ENCODE measurements around the gene INO80D.

The INO80D gene

DNA sequence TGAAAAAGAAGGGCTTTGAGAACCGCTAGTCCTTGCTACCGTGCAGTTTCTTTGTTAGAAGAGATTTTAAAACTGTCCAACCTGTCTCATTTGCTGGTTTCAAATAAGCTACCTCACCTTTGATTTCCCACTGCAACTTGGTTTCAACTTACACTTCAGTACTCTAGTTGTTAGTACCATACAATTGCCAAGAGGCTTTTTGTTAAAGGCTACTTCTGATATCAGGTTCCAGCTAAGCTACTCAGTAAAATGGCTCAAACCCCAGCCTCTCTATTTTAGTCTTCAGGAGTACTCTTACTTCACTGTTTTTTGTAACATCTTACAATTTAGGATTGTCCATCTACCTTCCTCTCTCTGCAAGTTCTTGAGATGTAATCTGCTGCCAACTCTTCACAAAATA is 91.6 kb downstream of the INO80D start:
- Histone ChIP-seq H3K27ac (ENCODE audit: extremely low read depth, low read depth, low read length) (no peak overlapping the region), H3K4me3 (ENCODE audit: low read depth, low read length) (no peak overlapping the region), H3K9me3 (ENCODE audit: control insufficient read depth, insufficient read depth, low read depth, low read length) (no peaks in the 10 kb centered on the region), H3K4me1 (ENCODE audit: control insufficient read depth, insufficient read depth, low read length) (no peaks in the 10 kb centered on the region), H3K36me3 (ENCODE audit: control insufficient read depth in 2 of 2, insufficient read depth in 1 of 2, low read length in 2 of 2) (no peaks in the 10 kb centered on the region)
- POLR2A ChIA-PET, result no interaction called here
- CTCF ChIA-PET, result no interaction called here
- TF ChIP-seq GLIS2 (tag by site-specific recombination; IDR thresholded peaks at IDR 0.05) (no peak), ZNF658 (tag by site-specific recombination; IDR thresholded peaks at IDR 0.05) (no peak), ZNF324 (tag by site-specific recombination; IDR thresholded peaks at IDR 0.05) (no peak), ZNF521 (tag by site-specific recombination; IDR thresholded peaks at IDR 0.05) (no peak), KLF8 (tag by site-specific recombination; IDR thresholded peaks at IDR 0.05) (no peak), ZNF776 (tag by site-specific recombination; IDR thresholded peaks at IDR 0.05; ENCODE audit: borderline replicate concordance) (no peak), YY2 (tag by site-specific recombination; IDR thresholded peaks at IDR 0.05) (no peak), ZNF600 (tag by site-specific recombination; IDR thresholded peaks at IDR 0.05) (no peak), ZNF561 (tag by site-specific recombination; IDR thresholded peaks at IDR 0.05; ENCODE audit: borderline replicate concordance) (no peak), ZNF157 (tag by site-specific recombination; IDR thresholded peaks at IDR 0.05) (no peak), HOXD13 (CRISPR knock-in tag; IDR thresholded peaks at IDR 0.05; ENCODE audit: borderline replicate concordance) (no peak)
- TF ChIP-seq, protein P1, sequence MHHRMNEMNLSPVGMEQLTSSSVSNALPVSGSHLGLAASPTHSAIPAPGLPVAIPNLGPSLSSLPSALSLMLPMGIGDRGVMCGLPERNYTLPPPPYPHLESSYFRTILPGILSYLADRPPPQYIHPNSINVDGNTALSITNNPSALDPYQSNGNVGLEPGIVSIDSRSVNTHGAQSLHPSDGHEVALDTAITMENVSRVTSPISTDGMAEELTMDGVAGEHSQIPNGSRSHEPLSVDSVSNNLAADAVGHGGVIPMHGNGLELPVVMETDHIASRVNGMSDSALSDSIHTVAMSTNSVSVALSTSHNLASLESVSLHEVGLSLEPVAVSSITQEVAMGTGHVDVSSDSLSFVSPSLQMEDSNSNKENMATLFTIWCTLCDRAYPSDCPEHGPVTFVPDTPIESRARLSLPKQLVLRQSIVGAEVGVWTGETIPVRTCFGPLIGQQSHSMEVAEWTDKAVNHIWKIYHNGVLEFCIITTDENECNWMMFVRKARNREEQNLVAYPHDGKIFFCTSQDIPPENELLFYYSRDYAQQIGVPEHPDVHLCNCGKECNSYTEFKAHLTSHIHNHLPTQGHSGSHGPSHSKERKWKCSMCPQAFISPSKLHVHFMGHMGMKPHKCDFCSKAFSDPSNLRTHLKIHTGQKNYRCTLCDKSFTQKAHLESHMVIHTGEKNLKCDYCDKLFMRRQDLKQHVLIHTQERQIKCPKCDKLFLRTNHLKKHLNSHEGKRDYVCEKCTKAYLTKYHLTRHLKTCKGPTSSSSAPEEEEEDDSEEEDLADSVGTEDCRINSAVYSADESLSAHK (tag by site-specific recombination; IDR thresholded peaks at IDR 0.05), result no peak
- TF ChIP-seq, protein P2, sequence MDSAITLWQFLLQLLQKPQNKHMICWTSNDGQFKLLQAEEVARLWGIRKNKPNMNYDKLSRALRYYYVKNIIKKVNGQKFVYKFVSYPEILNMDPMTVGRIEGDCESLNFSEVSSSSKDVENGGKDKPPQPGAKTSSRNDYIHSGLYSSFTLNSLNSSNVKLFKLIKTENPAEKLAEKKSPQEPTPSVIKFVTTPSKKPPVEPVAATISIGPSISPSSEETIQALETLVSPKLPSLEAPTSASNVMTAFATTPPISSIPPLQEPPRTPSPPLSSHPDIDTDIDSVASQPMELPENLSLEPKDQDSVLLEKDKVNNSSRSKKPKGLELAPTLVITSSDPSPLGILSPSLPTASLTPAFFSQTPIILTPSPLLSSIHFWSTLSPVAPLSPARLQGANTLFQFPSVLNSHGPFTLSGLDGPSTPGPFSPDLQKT (IDR thresholded peaks at IDR 0.05; ENCODE audit: borderline replicate concordance, low read depth, low read length), result no peak
- TF ChIP-seq, protein P3, sequence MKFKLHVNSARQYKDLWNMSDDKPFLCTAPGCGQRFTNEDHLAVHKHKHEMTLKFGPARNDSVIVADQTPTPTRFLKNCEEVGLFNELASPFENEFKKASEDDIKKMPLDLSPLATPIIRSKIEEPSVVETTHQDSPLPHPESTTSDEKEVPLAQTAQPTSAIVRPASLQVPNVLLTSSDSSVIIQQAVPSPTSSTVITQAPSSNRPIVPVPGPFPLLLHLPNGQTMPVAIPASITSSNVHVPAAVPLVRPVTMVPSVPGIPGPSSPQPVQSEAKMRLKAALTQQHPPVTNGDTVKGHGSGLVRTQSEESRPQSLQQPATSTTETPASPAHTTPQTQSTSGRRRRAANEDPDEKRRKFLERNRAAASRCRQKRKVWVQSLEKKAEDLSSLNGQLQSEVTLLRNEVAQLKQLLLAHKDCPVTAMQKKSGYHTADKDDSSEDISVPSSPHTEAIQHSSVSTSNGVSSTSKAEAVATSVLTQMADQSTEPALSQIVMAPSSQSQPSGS (tag by site-specific recombination; IDR thresholded peaks at IDR 0.05; ENCODE audit: low read depth), result no peak
- TF ChIP-seq, protein P4, sequence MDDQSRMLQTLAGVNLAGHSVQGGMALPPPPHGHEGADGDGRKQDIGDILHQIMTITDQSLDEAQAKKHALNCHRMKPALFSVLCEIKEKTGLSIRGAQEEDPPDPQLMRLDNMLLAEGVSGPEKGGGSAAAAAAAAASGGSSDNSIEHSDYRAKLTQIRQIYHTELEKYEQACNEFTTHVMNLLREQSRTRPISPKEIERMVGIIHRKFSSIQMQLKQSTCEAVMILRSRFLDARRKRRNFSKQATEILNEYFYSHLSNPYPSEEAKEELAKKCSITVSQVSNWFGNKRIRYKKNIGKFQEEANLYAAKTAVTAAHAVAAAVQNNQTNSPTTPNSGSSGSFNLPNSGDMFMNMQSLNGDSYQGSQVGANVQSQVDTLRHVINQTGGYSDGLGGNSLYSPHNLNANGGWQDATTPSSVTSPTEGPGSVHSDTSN (CRISPR knock-in tag; IDR thresholded peaks at IDR 0.05), result no peak

DNA sequence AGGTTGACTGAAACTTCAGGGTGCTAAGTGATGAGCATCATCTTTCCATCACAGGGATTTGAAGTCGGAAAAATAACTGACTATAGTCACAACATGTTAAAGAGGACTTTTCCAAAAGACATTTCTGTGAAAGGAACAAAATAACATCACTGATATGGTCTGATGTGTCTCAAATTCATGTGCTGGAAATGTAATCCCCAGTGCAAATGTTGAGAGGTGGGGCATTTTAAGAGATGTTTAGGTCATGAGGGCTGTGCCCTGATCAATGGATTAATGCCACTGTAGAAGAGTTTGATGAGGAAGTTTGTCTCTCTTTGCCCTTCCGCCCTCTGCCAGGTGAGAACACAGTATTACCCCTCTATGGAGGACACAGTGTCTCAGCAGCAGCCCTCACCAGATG is 95.9 kb downstream of the INO80D start:
- Histone ChIP-seq H3K4me3 (ENCODE audit: low read depth, low read length) (no peak overlapping the region), H3K9me3 (ENCODE audit: control insufficient read depth, insufficient read depth, low read depth, low read length) (no peaks in the 10 kb centered on the region), H3K36me3 (ENCODE audit: control insufficient read depth in 2 of 2, insufficient read depth in 1 of 2, low read length in 2 of 2) (no peaks in the 10 kb centered on the region), H3K4me1 (ENCODE audit: control insufficient read depth, insufficient read depth, low read length) (no peaks in the 10 kb centered on the region), H3K27ac (ENCODE audit: extremely low read depth, low read depth, low read length) (no peak overlapping the region)
- CTCF ChIA-PET, result no interaction called here
- POLR2A ChIA-PET, result no interaction called here
- TF ChIP-seq ZNF76 (tag by site-specific recombination; IDR thresholded peaks at IDR 0.05; ENCODE audit: borderline replicate concordance, low read depth) (no peak), MYNN (tag by site-specific recombination; IDR thresholded peaks at IDR 0.05; ENCODE audit: borderline replicate concordance) (no peak), ZNF555 (tag by site-specific recombination; conservative IDR thresholded peaks at IDR 0.05) (no peak), GLI4 (tag by site-specific recombination; IDR thresholded peaks at IDR 0.05) (no peak), ZNF341 (tag by site-specific recombination; IDR thresholded peaks at IDR 0.05; ENCODE audit: low read depth) (no peak), EGR2 (tag by site-specific recombination; IDR thresholded peaks at IDR 0.05; ENCODE audit: low read depth) (no peak), ZNF560 (tag by site-specific recombination; IDR thresholded peaks at IDR 0.05; ENCODE audit: borderline replicate concordance) (no peak), ZNF473 (tag by site-specific recombination; IDR thresholded peaks at IDR 0.05) (no peak), ZNF426 (tag by site-specific recombination; IDR thresholded peaks at IDR 0.05) (no peak)
- TF ChIP-seq, protein P5, sequence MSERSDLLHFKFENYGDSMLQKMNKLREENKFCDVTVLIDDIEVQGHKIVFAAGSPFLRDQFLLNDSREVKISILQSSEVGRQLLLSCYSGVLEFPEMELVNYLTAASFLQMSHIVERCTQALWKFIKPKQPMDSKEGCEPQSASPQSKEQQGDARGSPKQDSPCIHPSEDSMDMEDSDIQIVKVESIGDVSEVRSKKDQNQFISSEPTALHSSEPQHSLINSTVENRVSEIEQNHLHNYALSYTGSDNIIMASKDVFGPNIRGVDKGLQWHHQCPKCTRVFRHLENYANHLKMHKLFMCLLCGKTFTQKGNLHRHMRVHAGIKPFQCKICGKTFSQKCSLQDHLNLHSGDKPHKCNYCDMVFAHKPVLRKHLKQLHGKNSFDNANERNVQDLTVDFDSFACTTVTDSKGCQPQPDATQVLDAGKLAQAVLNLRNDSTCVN (tag by site-specific recombination; optimal IDR thresholded peaks at IDR 0.05), result no peak
- TF ChIP-seq, protein P6, sequence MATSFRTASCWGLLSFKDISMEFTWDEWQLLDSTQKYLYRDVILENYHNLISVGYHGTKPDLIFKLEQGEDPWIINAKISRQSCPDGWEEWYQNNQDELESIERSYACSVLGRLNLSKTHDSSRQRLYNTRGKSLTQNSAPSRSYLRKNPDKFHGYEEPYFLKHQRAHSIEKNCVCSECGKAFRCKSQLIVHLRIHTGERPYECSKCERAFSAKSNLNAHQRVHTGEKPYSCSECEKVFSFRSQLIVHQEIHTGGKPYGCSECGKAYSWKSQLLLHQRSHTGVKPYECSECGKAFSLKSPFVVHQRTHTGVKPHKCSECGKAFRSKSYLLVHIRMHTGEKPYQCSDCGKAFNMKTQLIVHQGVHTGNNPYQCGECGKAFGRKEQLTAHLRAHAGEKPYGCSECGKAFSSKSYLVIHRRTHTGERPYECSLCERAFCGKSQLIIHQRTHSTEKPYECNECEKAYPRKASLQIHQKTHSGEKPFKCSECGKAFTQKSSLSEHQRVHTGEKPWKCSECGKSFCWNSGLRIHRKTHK (tag by site-specific recombination; IDR thresholded peaks at IDR 0.05), result no peak

Data from HEK293 (cell line).